ENCODE measurements around the gene FBXL20. TPM values are rescaled to one million over a fixed set of nuclear protein-coding genes. Genes with fewer than 3 reads are reported as not detected.

Gene FBXL20
- total RNA-seq, 4 donors from 2014 or later, result 13.8 to 49.4 (median 23.1) TPM

DNA sequence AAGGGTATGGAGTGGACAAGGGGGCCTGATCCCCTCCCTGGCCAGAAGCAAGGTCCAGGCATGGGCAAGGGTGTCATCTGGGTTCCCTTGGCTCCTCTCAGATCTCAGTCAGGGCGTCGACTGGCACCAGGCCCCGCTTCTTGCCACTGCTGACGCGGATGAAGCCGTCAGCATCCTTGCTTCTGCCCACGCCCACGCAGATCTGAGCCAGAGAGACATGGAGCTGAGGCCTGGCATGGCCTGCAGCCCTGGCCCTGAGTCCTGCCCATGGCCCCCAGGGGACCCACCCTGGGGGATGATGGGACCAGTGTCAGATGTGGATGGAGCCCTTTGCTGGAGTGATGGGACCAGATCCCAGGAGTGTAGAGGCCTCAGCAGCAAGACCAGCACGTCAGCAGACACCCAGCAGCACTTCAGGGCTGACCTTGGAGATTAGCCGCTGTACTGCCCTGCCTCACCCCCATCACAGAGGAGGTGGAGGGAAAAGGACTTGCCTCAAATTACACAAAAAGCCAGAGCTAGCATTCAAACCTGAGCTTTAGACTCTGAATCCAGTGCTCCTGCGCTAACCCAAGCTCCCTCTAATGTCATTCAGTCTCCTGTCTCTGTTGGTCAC, 189.1 kb downstream of the FBXL20 start:
- Histone ChIP-seq H3K27me3 (peaks cover 7% of the 10 kb centered on the region), H3K9me3 (no peaks in the 10 kb centered on the region), H3K36me3 (no peaks in the 10 kb centered on the region), H3K27ac (no peak overlapping the region), H3K4me3 (no peak overlapping the region), H3K4me1 (peaks cover 16 to 31% (median 18%) of the 10 kb centered on the region in 4 donors)
- intact Hi-C loops (cut with DNase I; ENCODE audit: low total_unique reads), result no loop called here
- TF ChIP-seq, protein P1, sequence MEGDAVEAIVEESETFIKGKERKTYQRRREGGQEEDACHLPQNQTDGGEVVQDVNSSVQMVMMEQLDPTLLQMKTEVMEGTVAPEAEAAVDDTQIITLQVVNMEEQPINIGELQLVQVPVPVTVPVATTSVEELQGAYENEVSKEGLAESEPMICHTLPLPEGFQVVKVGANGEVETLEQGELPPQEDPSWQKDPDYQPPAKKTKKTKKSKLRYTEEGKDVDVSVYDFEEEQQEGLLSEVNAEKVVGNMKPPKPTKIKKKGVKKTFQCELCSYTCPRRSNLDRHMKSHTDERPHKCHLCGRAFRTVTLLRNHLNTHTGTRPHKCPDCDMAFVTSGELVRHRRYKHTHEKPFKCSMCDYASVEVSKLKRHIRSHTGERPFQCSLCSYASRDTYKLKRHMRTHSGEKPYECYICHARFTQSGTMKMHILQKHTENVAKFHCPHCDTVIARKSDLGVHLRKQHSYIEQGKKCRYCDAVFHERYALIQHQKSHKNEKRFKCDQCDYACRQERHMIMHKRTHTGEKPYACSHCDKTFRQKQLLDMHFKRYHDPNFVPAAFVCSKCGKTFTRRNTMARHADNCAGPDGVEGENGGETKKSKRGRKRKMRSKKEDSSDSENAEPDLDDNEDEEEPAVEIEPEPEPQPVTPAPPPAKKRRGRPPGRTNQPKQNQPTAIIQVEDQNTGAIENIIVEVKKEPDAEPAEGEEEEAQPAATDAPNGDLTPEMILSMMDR (IDR thresholded peaks at IDR 0.05), result no peak
- TF ChIP-seq POLR2AphosphoS5 (IDR thresholded peaks at IDR 0.05) (no peak), EP300 (IDR thresholded peaks at IDR 0.05; ENCODE audit: low read depth) (no peak), POLR2A (IDR thresholded peaks at IDR 0.05) (no peak)
- 89% methylated on average over 10 of the region's 11 CpGs; no CpG with 5 or more reads in 1 of the 2 donors for WGBS, 2 donors (ENCODE audit: low coverage in 1 of 2)
- in situ Hi-C loops (cut with MboI; ENCODE audit: low pct_ligation_motif_present in 1 of 4, low pct_unique_long_range_greater_than_20kb in 1 of 4, low sequenced_read_pairs in 3 of 4), result no loop called here
- no peak for DNase-seq

DNA sequence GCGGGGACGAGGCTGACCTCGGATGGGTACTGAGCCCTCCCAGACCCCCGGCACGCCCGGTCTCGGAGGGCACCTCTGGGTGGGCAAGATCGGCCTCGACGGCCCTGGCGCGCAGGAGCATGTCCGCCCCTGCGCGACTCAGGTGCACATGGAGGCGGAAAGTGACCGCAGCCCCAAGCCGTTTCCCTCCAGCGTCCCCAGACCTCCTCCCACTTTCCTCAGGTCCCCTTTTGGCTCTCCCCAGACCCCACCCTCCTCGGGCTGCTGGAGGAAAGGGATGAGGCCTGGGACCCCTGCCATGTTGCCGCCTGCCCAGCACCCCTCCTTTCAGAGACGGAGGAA, 191.4 kb downstream of the FBXL20 start:
- Histone ChIP-seq H3K27ac (peak overlapping the region in 3 of 4 donors; percentile 2 to 39 (median 17)), H3K27me3 (no peaks in the 10 kb centered on the region), H3K36me3 (peaks cover 0 to 1% (median 0%) of the 10 kb centered on the region in 4 donors), H3K9me3 (no peaks in the 10 kb centered on the region), H3K4me3 (peak overlapping the region; percentile 4 to 42 (median 32)), H3K4me1 (peaks cover 16 to 31% (median 20%) of the 10 kb centered on the region in 4 donors)
- TF ChIP-seq EP300 (IDR thresholded peaks at IDR 0.05; ENCODE audit: low read depth), result no peak
- TF ChIP-seq POLR2A (IDR thresholded peaks at IDR 0.05), result no peak
- no peak for TF ChIP-seq POLR2AphosphoS5 (IDR thresholded peaks at IDR 0.05)
- TF ChIP-seq, protein P1 (IDR thresholded peaks at IDR 0.05), result no peak
- in situ Hi-C loops (cut with MboI; ENCODE audit: low pct_ligation_motif_present in 1 of 4, low pct_unique_long_range_greater_than_20kb in 1 of 4, low sequenced_read_pairs in 3 of 4) (no loop called here), intact Hi-C loops (cut with DNase I; ENCODE audit: low total_unique reads) (no loop called here)
- no peak for DNase-seq
- WGBS, 2 donors (ENCODE audit: low coverage in 1 of 2), result 32% methylated on average over 22 of the region's 22 CpGs; no CpG with 5 or more reads in 1 of the 2 donors

DNA sequence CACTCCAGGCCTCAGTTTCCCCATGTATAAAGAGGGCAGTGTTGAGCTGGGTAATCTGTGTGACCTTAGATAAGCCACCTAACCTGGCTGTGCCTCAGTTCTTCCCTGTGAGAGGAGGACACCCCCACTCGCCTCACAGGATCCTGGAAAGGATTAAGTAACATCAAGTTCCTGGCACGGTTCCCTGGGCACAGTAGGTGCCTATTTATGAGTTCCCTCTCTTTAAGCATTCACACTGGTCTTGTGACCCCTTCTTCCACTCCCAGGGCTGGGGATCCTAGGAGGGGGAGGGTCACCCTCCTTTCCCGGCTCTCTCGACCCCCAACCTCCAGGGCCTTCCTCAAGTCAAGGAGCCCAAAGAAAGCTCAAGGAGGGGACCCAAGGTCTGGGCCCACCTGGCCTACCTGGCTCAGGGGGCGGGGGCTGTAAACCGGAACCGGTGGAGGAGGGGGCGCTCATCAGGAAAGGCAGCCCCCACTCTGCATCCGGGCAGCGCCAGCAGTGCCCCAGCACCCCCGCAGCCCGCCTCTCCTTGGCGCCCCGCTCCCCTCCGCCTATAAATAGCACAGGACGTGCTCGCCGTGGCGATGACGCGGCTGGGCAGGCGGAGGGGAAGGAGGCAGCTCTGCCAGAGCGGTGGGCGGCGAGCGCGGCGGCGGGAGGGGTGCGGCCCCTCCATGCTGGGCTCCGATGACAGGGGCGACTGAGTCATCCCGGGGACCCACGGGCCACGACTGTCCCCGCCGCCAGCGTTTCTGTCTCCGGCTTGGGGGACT, 191.9 kb downstream of the FBXL20 start:
- no peaks in the 10 kb centered on the region for H3K27me3 ChIP-seq
- H3K4me3 ChIP-seq, result peak overlapping the region; percentile 4 to 42 (median 32)
- peak overlapping the region in 3 of 4 donors; percentile 2 to 39 (median 17) for H3K27ac ChIP-seq
- H3K9me3 ChIP-seq, result no peaks in the 10 kb centered on the region
- DNase-seq, result peak; percentile 70
- WGBS, 2 donors (ENCODE audit: low coverage in 1 of 2), result 8 to 40% methylated on average over 1 to 19 of the region's 39 CpGs
- peaks cover 0 to 7% (median 3%) of the 10 kb centered on the region in 4 donors for H3K36me3 ChIP-seq
- no peak for TF ChIP-seq POLR2AphosphoS5 (IDR thresholded peaks at IDR 0.05)
- no peak for TF ChIP-seq POLR2A (IDR thresholded peaks at IDR 0.05)
- TF ChIP-seq EP300 (IDR thresholded peaks at IDR 0.05; ENCODE audit: low read depth), result no peak
- TF ChIP-seq, protein P1 (IDR thresholded peaks at IDR 0.05), result no peak
- in situ Hi-C loops (cut with MboI; ENCODE audit: low pct_ligation_motif_present in 1 of 4, low pct_unique_long_range_greater_than_20kb in 1 of 4, low sequenced_read_pairs in 3 of 4), result no loop called here
- H3K4me1 ChIP-seq, result peaks cover 16 to 31% (median 20%) of the 10 kb centered on the region in 4 donors
- intact Hi-C loops (cut with DNase I; ENCODE audit: low total_unique reads), result loop anchor here (5.0 kb wide), 1 partner anchor 33 kb away; no protein-coding TSS in a partner anchor

DNA sequence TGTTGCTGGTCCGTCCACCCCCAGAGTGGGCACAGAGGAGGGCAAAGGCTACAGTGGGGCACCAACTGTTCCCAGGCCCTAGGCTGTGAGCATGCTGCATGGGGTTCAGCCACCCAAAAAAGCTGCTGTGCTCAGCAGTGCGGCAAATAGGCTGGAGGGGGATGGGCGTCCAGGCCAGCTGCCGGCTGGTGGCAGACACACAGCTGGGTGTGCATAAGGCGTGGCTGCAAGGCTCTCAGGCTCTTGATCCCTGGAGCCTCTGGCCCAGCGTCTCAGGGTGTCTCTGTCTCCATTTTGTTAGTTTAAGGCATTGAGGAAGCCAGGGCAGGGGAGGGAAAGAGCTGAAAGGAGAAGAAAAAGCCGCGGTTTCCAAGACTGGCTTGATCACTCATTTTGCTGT, 192.5 kb downstream of the FBXL20 start:
- intact Hi-C loops (cut with DNase I; ENCODE audit: low total_unique reads), result loop anchor here (5.0 kb wide), 1 partner anchor 33 kb away; no protein-coding TSS in a partner anchor
- peak; percentile 71 for DNase-seq
- Histone ChIP-seq H3K27ac (peak overlapping the region in 3 of 4 donors; percentile 12 to 39 (median 17)), H3K4me1 (peaks cover 16 to 31% (median 20%) of the 10 kb centered on the region in 4 donors), H3K36me3 (peaks cover 0 to 13% (median 6%) of the 10 kb centered on the region in 4 donors), H3K9me3 (no peaks in the 10 kb centered on the region), H3K27me3 (no peaks in the 10 kb centered on the region), H3K4me3 (peak overlapping the region in 1 of 4 donors; percentile 42)
- TF ChIP-seq EP300 (IDR thresholded peaks at IDR 0.05; ENCODE audit: low read depth) (no peak), POLR2A (IDR thresholded peaks at IDR 0.05) (no peak), POLR2AphosphoS5 (IDR thresholded peaks at IDR 0.05) (no peak)
- TF ChIP-seq, protein P1 (IDR thresholded peaks at IDR 0.05), result no peak
- in situ Hi-C loops (cut with MboI; ENCODE audit: low pct_ligation_motif_present in 1 of 4, low pct_unique_long_range_greater_than_20kb in 1 of 4, low sequenced_read_pairs in 3 of 4), result no loop called here
- WGBS, 2 donors (ENCODE audit: low coverage in 1 of 2), result 25 to 53% methylated on average over 2 to 8 of the region's 8 CpGs
